ENCODE measurements around the gene CACNB1.

Gene CACNB1

DNA sequence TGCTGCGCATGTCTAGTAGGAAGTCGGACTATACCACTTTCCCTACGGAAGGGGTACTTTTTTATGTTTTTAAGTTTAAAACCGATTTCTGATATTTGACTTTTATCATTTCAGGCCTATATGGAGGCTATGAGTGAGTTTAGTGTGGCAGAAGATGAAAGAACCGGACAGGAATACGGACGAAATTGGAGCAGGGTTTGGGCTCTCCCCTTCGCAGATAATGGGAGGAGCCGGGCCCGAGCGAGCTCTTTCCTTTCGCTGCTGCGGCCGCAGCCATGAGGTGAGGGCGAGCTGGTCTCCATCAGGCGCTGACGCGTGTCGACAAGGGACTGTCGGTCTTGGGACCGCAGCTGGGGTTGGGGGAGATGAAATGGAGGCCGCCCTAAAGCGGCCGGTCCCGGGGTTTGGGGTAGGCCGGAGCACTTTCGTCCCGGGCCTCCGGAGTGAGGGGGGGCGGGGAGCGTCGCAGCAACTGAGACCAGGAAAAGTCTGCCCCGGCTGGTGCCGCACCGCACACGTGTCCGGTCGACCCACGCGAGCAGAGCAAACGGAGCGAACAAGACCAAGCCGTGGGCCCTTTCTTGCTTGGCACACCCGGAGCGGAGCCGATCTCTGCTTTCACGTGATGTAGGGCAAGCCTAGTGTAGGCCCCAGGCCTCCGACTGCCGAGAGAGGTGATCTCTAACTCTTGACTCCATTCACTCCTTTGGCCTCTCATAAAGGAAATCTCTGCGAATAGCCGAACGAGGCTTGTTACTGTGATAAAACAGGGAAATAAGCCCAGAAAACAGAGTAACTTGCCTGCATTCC is 2.8 kb upstream of the CACNB1 start, which contains the start of gene RPL19:
Gene RPL19 (plus strand): TSS at position 214 of the 810 bp plus-strand sequence. CDS start 62 bp downstream, at position 276.
- DNase-seq = peak; percentile 55 to 94

DNA sequence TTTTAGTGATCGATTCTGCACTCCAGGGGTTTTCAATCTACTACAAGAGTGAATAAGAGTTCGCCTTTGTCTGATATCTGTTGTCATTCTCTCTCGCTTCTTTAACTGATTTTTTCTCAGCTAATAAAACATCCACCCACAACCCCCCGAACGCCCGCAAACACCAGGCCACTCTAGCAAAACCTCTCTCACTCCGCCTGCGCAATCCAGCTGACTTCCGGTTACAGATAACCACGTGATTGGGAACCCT is 2.3 kb upstream of the CACNB1 start:
- DNase-seq = peak; percentile 72 to 94

DNA sequence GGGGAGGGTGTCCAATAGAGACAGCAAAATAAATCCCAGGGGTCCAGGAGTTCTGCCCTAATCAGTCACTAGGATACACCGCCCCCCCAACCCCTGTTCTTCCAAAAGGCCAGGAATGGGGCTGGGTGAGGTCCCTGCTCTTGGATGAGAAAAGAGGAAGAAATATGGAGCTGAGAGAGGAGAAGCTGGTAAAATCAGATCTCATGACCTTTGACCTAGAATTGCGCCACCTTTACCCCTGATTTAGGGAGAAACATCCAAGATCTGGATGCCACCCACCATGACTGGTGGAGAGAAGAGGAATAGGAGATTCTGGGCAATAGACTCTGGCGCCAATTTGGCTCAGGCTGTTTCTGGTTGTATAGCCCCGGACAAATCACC is 707 bp upstream of the CACNB1 start:
- DNase-seq = no peak

DNA sequence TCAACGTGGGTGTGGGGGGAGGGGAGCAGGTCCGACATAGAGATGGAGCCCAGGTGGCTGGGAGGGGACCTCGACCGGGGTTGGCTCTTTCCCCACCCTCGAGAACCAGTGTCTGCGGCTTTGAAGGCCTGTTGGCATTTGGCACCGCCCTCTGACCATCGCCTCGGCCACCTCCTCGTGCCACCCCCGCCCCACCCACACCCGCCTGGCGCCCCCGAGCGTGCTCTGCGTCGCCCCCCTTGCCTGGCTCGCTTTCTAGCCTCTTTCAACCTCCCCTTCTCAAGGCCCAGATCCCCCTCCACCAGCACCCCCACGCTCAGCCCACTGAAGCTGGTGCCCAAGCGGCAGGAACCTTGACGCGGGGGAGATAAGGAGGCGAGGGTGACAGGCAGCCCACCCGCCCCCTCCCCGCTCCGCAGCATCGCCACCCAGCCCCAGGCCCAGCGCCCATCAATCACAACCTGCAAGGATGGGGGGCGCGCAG is 619 bp downstream of the CACNB1 start:
- DNase-seq = no peak

DNA sequence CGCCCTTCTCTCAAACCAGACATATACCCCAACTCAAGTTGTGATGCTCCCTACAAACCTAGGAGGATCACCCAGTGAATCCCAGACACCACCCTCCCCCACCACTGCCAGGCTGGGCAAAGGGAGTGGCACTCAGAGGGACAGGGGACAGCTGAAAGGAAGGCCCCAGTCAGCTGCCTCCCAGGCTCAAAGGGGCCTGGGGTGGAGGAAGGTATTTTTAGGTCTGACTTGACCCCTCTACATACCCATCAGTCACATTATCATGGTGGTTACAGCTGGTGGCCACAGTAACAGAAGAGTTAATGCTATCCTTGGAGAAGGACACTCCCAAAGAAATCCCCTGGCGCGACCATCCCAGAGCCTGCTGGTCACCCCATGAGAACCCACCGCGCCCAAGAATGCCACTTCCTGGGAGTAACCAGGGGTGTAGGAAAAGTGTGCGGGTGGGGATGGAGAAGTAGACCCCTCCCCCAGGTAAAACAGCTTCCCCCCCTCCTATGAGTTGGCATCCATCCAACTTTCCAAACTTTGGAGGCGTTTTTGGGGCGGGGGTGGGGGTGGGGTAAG is 1.1 kb downstream of the CACNB1 start:
- DNase-seq = no peak

DNA sequence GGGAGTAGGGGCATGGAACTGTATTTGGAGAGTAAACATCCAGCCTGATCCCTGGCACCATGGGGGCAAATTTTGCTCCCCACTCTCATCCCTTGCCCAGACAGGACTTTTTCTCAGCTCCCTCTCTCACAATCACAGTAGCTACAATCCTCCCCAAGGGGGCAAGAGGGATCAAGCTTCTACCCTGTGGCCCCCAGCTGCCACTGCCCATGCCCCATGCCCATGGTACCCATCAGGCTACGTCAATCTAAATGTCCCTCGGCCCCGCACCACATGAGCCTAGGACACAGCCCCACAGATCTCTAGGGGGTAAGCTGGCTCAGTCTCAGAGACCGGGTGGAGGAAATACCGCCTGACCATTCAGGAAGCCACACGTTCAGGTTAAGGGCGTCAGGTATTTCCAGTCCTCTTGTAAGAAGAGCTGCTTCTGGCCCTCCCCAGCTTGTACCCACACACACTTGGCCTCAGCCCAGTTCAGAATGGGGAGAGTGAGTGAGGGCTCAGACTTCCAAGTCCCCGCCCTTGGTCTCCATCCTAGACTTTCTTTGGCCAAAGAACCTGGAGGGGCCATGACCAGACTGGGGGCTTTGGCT is 1.8 kb downstream of the CACNB1 start:
- DNase-seq = no peak

DNA sequence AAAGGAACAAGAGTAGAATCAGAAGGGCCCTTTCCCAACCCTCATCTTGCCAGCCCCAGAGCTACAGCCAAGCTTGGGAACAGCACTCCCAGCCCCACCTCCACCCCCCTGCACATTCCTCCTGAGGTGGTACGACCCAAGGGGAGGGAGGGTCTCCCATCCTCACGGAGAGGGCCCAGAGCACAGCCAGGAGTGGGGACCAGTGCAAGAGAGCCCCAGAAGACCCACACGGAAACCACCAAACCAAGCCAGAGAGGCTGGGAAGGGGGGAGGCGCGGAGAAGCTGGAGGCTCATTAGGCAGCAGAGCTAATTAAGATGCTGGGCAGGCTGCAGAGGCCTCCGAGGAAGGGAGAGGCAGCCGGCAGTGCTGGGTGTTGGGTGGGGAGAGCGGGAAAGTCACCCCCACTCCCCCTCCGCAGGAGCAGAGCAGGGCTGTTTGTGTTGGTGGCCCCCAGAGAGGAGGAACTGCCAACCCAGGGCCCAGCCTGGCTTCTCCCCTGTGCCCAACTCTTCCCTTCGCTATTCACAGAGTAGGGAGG is 2.4 kb downstream of the CACNB1 start:
- no peak for DNase-seq

DNA sequence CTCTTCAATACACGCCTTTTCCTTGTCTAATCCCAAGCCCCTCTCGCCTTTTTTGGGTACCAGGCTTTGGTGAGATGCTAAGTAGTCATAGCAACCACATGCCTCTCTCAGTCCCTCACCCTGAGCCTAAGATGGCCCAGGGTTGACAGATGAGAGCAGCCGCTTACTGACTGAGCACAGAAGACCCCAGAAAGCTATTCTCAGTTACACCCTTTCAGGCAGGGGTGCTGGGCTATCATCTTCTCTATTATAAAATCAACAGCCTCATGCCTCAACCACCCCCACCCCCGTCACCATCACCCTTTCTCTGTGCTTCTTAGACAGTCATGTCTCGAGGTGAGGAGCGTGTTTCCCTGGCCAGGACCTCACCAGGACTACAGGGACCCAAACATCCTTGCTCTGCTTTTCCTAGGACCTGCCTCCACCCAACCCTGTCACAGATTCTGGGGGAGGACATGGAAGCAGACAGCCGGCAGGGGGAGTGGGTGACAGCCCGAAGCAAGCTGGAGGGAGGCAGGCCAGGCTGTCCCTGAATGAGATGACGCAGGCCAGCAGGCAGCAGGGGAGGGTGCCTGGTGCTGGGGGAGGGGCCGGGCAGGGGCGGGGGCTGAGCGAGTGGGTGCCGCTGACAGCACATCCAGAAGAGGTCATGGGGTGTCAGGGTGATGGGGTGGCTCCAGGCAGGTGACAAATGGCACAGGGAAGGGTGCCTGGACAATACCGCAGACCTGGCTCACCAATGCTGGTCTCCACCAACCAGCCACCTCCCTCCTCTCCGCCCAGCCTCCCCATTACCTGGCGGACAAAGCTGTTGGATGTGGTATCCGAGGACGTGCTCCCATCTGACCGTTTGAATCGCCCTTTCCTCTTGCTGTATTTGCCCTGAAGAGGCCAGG is 3.1 kb downstream of the CACNB1 start:
- no peak for DNase-seq

DNA sequence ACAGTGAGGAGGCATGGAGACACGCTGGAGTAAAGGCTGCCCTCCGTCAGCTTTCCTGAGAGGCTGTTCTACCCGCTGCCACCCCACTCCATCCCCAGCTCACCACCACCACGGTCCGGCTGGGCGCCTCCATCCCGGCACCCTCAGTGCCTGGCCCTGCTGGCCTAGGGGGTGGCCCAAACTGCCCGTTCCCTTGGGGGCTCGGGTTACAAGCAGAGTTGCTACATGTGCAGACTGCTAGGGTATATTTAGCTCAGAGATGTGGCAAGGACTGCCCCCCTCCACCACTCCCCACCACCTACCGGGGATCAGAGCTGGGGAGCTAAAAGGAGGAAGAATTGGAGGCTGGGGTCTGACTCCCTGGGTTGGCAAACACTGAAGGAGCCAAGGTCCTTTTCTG is 4.1 kb downstream of the CACNB1 start:
- DNase-seq = no peak

DNA sequence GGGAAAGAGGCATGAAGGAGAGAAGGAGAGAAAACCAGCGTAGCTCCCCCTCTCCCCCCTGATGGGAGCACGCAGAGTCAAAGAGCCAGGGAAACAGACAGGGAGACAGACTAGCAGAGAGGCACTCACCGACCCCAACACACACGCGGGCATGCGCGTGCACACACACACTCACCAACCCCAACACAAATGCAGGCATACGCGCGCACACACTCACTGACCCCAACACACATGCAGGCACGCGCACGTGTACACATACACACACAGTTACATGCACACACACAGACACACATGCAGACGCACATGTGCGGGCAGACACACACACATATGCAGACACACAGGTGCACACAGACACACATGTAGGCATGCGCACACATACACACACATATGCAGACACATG is 4.6 kb downstream of the CACNB1 start:
- DNase-seq = no peak

DNA sequence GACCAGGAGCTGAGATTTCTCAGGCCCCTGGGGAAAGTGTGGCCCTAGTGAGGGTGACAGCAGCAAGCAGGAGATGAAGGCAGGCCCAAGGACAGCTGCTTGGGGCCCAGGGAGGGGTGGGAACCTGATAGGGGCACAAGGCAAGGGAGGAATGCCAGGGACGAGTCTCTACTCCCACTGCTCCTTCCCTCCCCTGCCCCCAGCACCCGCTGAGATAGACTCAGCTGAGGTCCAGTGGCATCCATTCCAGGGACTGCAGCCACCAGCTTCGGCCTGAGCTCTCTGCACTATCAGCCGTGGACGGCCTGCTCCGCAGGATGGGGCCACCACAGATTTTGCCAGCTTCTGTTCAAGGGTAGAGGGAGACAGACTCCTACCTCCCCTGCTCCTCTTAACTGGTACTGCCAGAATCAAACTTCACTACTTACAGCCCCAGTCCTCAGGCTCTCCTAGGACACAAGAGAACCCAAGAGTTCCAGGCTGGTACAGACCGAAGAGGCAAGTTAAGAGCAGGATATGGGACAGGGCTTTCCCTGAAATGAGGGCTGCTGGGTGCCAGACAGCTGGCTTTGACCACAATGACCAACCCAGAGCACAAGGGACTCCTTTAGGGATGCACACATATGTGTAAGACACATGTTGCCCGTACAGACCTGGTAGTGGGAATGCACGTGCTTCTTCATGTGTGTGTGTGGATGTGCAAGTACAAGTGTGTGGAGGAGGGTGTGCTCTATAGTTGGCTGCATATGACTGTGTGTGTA is 5.5 kb downstream of the CACNB1 start:
- no peak for DNase-seq

DNA sequence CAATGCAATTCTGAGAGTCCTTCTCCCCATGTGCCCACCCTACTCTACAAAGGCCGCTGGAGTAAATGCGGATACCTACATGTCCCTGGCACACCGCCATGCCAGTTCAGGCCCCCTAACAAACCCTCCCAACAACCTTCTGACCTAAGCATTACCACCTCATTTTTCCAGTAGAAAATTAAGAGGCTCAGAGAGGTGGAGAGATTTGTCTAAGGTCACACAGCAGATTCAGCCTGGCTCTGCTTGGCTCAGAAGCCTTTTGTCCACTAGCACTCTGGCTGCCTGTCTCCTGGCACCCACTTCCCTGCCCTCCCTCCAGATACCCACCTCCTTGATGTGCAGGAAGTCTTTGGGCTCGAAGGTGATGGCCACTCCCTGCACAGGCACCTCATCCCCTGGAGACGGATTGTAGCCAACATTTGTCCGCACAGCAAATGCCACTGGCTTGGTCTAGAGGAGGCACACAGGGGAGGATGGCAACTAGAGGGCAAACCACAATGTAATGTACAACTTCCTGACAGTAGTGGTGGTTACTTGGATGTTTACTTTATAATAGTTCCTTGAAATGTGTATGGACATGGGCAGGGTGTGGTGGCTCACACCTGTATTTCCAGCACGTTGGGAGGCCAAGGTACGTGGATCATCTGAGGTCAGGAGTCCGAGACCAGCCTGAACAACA is 10.2 kb downstream of the CACNB1 start:
- no peak for DNase-seq

DNA sequence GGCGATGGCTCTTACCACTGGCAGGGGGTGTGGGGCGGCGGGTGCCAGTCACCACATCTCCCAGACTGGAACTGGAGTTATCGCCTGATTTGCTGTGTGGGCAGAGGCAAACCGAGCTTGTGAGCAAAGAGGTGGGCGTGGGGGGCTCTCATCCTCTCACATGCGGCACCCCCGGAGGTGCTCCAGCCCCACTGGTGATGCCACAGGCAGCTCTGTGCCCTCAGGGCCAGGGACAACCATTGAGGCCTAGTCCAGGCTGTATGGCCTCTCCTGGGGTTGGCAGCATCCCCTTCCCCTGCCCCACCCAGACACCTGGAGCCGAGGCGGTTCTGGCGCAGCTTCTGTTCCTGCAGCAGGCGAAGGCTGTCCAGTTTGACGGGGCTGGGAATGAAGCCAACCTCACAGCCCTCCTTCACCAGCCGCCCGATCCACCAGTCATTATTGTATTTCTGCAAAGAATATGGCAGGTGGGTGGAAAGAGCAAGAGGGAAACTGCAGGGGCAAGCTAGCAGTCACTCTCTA is 10.9 kb downstream of the CACNB1 start:
- DNase-seq = no peak

DNA sequence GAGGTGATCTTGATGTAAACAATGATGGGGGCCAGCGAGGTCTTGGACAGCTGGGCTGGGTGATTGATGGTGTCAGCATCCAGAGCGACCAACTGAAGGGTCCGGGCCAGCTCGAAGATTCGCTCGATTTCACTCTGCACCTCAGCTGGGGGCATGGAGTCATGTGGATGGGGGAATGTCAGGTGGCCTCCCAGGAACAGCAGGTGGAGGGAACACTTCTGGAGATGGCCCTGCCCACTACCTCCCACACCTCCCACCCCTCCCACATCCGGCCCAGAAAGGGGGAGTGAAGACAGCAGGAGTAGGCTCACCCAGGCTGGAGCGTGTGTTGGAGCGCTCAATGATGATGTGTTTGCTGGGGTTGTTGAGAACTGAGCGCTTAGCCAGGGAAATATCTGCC is 13.7 kb downstream of the CACNB1 start:
- no peak for DNase-seq

DNA sequence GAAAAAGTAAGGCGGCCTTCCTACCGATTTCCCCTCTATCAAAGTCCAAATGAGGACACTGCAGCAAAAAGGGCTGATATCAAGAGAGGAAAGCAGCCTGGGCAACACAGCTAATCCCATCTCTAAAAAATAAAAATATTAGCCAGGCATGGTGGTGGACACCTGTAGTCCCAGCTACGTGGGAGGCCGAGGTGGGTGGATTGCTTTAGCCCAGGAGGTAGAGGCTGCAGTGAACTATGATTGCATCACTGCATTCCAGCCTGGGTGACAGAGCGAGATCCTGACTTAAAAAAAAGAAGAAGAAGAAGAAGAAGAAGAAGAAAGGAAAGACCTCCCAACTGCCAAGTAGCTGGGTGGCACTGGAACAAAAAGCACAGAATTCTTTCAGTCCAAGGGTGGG is 14.4 kb downstream of the CACNB1 start:
- no peak for DNase-seq

DNA sequence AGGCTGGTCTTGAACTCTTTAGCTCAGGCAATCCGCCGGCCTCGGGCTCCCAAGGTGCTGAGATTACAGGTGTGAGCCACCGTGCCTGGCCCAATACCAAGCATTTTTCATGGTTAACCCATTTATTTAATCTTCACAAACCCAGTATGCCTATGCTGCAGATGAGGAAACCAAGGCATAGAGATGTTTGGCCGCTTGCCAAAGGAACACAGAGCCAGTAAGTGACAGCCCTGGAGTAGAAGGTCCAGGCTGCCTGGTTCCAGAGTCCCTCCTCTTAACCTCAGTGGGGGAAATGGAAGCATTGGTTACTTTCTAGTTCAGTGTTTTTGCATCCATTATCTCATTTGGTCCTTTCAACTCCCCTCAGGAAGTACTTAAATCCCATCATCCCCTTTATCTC is 16.2 kb downstream of the CACNB1 start:
- no peak for DNase-seq

DNA sequence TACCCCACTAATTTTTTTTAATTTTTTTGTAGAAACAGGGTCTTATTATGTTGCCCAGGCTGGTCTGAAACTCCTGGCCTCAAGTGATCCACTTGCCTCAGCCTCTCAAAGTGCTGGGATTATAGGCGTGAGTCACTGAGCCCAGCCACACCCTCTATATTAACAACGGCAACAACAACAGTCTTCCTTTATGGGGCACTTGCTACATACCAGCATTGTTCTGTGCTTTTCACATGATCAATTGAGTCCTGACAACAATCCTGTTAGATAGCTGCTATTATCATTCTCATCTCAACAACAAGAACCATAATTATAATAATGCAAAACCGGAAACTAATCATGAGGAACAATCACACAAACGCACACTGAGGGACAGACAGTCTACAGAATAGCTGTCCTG is 18.9 kb downstream of the CACNB1 start:
- no peak for DNase-seq

DNA sequence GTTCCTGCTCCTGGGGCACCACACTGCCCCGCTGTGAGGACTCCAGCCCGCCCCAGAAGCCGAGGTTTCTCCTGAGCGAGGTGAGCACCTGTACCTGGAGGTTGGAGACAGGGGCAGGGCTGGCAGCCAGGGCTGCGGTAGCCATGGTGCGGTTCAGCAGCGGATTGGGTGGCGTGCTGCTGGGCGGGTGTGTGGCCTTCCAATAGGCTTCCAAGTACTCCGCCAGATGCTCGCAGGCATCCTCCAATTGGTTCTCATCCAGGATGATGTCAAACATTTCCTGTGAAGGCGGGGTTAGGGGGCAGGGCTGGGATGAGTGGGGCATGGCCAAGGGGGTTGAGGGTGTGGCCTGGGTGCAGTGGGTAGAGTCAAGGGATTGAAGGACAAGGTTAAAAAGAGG is 20.2 kb downstream of the CACNB1 start:
- DNase-seq = no peak

DNA sequence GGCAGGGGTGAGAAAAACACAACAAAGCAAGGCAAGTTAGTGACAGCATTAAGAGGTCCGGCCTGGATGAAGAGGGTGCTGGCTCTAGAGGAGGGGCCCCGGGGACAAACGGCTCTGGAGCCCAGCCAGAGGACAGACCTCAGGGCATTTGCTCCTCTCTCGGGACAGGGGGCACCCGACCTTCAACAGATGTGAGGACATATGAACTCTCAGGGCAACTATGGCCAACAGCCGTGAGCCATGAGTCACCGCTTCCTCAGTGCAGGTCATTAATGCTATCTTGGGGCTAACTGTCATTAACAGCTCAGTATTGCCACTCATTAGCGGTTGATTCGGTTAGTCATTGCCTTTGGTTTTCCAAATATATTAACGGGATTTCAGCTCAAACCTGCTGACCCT is 21.8 kb downstream of the CACNB1 start:
- DNase-seq = no peak

DNA sequence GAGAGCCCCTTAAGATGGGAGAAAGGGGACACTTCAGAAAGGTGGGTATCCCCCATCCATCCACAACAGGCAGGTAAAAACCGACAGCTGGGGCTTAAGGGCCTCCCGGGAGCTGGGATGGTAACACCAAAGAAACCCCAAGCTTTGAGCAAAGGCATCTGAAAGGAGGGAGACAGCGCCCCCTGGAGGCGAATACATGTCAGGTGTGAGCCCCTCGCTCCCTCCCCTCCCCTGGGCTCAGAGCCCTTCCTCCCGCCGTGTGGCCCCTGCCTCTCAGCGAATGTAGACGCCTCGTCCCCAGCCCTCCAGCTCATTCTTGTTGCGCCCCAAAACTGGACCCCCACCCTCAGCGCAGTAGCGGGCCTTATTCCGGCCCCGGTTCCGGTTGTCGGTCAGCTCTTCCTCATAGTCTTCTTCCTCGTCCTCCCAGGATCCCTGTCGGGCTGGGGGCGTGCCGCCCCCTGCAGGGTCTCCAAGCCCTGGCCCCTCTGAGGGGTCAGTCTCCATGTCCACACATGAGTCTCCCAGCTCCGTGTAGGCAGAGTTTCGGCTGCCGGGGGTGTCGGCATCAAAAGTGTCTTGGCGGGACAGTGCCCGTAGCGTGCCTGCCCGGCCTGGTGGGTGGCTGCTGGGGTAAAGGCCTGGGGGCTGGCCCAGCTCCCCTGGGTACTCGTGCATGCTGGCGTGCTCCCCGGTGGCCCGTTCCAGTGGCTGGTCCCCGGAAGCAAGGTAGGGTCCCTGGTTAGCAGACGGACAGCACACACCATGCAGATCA is 22.4 kb downstream of the CACNB1 start:
- peak in 1 of 2 experiments; percentile 40 for DNase-seq
